ENCODE results near the gene BRS3. TPM values are rescaled to one million over a fixed set of nuclear protein-coding genes. Genes with fewer than 3 reads are reported as not detected.

BRS3 gene
- total and polyA plus RNA-seq, 3 experiments from 2014 or later, result not detected

DNA sequence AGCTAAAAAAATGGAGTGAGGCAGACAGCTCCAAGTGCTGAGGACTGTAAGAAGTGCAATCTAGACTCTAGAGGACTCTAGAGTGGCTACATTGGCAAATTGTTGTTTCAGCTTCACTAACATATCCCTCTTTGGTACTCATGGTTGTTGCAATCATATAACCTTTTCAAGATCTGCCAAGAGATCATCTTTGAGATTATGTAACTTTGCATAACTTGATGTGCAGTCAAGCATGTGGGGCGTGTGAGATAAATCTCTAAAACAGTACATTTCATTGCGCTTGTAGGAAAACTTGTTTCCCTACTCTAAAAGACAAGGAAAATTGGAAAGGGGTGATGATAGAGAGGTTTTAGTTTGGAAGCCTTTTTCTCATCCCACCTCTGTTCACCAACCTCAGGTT is 11.2 kb upstream of the BRS3 start:
- peaks cover 0 to 14% of the 10 kb centered on the region in 2 donors for H3K27me3 Mint-ChIP-seq

DNA sequence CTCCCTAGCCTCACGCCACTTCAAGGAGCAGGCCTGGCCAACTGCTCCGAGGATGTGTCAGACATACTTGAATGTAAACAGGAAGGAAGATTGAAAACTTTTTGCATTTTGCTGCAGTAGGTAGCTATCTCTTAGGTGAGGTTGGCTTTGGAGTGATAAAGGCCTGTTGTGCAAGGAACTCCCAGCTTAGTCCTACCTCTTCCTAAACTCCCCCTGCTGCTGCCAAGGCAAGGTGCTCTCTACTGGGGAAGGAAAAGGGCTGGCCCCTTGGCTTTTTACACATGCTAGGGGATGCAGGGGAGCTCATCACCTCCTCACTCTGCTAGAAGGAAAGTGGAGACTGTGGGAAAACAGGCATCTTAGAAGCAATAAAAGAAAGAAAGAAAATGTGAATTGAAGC is 10.7 kb upstream of the BRS3 start:
- POLR2A ChIA-PET, result no interaction called here
- Mint-ChIP-seq H3K4me1 (no peaks in the 10 kb centered on the region), H3K4me3 (no peak overlapping the region), H3K27ac (no peak overlapping the region), H3K9me3 (peaks cover 0 to 2% (median 0%) of the 10 kb centered on the region in 5 donors), H3K36me3 (no peaks in the 10 kb centered on the region), H3K27me3 (peaks cover 0 to 13% of the 10 kb centered on the region in 2 donors)
- no peaks in the 10 kb centered on the region for H3K36me3 ChIP-seq (ENCODE audit: insufficient read depth, low read length)
- H3K27me3 ChIP-seq (ENCODE audit: insufficient read depth, low read length, poor library complexity, severe bottlenecking), result no peaks in the 10 kb centered on the region
- no peaks in the 10 kb centered on the region for H3K9me3 ChIP-seq (ENCODE audit: low read length)
- no peaks in the 10 kb centered on the region for H3K4me1 ChIP-seq (ENCODE audit: insufficient read depth, low read length)
- CTCF ChIA-PET, result no interaction called here
- H3K4me3 ChIP-seq (ENCODE audit: low read length), result no peak overlapping the region
- H3K27ac ChIP-seq (ENCODE audit: low read depth, low read length), result no peak overlapping the region
- no peak for DNase-seq

More for the DNA sequence above, 11.2 kb upstream of the BRS3 start:
- DNase-seq, result no peak
- ChIA-PET CTCF (no interaction called here), POLR2A (no interaction called here)
- Mint-ChIP-seq H3K27ac (no peak overlapping the region), H3K4me1 (no peaks in the 10 kb centered on the region), H3K9me3 (peaks cover 0 to 2% (median 0%) of the 10 kb centered on the region in 5 donors), H3K36me3 (no peaks in the 10 kb centered on the region), H3K4me3 (no peak overlapping the region)
- Histone ChIP-seq H3K9me3 (ENCODE audit: low read length) (no peaks in the 10 kb centered on the region), H3K36me3 (ENCODE audit: insufficient read depth, low read length) (no peaks in the 10 kb centered on the region), H3K4me3 (ENCODE audit: low read length) (no peak overlapping the region), H3K27ac (ENCODE audit: low read depth, low read length) (no peak overlapping the region), H3K4me1 (ENCODE audit: insufficient read depth, low read length) (no peaks in the 10 kb centered on the region), H3K27me3 (ENCODE audit: insufficient read depth, low read length, poor library complexity, severe bottlenecking) (no peaks in the 10 kb centered on the region)

DNA sequence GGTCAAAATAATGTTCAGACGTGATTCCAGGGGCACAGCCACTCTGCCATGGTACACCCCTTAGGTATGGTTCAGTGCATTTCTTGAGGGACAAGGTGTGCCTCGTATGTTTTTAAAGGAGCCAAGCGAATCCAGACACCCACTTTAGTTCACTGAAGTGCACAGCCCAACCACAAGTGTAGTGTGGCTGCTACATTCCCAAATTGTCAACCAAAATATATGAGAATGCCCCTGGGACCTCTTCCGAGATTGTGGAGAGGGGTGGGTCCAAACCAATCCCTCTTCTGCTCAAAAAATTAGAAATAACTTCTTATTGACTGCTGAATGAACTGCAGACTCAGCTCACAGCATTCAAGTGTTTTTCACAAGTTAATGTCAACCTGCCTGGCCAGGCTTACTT is 7.4 kb upstream of the BRS3 start:
- ChIA-PET CTCF (no interaction called here), POLR2A (no interaction called here)
- Histone ChIP-seq H3K9me3 (ENCODE audit: low read length) (no peaks in the 10 kb centered on the region), H3K4me1 (ENCODE audit: insufficient read depth, low read length) (no peaks in the 10 kb centered on the region), H3K4me3 (ENCODE audit: low read length) (no peak overlapping the region), H3K27me3 (ENCODE audit: insufficient read depth, low read length, poor library complexity, severe bottlenecking) (no peaks in the 10 kb centered on the region), H3K36me3 (ENCODE audit: insufficient read depth, low read length) (no peaks in the 10 kb centered on the region), H3K27ac (ENCODE audit: low read depth, low read length) (no peak overlapping the region)
- Mint-ChIP-seq H3K36me3 (no peaks in the 10 kb centered on the region), H3K4me3 (no peak overlapping the region), H3K27ac (no peak overlapping the region), H3K9me3 (no peaks in the 10 kb centered on the region), H3K27me3 (peaks cover 10 to 16% of the 10 kb centered on the region in 2 donors), H3K4me1 (no peaks in the 10 kb centered on the region)
- no peak for DNase-seq

DNA sequence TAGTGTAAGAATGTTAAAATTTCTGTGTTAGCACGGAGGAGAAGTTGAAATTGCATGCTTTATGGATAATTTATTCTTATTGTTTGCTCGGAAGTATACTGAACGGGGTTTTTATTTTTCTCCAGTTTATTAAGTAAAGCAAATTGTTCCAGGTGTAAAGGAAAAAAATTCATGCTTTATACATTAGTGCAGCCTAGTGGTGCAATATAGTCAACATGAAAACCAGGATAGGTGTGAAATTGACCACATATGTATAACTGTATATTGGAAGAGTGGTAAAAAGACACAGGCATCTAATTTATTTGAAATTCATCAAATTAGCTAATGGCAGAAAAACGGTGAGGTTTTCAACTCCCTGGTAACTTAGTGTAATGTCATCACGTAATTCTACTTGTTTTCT is 959 bp downstream of the BRS3 start:
- Histone ChIP-seq H3K27ac (ENCODE audit: low read depth, low read length) (no peak overlapping the region), H3K9me3 (ENCODE audit: low read length) (no peaks in the 10 kb centered on the region), H3K36me3 (ENCODE audit: insufficient read depth, low read length) (no peaks in the 10 kb centered on the region), H3K4me1 (ENCODE audit: insufficient read depth, low read length) (no peaks in the 10 kb centered on the region), H3K4me3 (ENCODE audit: low read length) (no peak overlapping the region), H3K27me3 (ENCODE audit: insufficient read depth, low read length, poor library complexity, severe bottlenecking) (no peaks in the 10 kb centered on the region)
- Mint-ChIP-seq H3K4me3 (no peak overlapping the region), H3K4me1 (no peaks in the 10 kb centered on the region), H3K36me3 (no peaks in the 10 kb centered on the region), H3K9me3 (no peaks in the 10 kb centered on the region), H3K27me3 (peaks cover 28 to 64% of the 10 kb centered on the region in 2 donors), H3K27ac (no peak overlapping the region)
- DNase-seq, result no peak
- ChIA-PET POLR2A (no interaction called here), CTCF (no interaction called here)

DNA sequence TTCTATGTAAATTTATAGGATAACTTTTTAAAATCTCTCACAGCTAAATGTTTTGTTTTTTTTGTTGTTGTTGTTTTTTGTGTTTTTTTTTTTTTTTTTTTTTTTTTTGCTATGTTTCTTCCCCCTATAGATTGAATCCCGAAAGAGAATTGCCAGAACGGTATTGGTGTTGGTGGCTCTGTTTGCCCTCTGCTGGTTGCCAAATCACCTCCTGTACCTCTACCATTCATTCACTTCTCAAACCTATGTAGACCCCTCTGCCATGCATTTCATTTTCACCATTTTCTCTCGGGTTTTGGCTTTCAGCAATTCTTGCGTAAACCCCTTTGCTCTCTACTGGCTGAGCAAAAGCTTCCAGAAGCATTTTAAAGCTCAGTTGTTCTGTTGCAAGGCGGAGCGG is 4.1 kb downstream of the BRS3 start:
- Histone ChIP-seq H3K36me3 (ENCODE audit: insufficient read depth, low read length) (no peaks in the 10 kb centered on the region), H3K27ac (ENCODE audit: low read depth, low read length) (no peak overlapping the region), H3K9me3 (ENCODE audit: low read length) (no peaks in the 10 kb centered on the region), H3K4me3 (ENCODE audit: low read length) (no peak overlapping the region), H3K27me3 (ENCODE audit: insufficient read depth, low read length, poor library complexity, severe bottlenecking) (no peaks in the 10 kb centered on the region), H3K4me1 (ENCODE audit: insufficient read depth, low read length) (peaks cover 5% of the 10 kb centered on the region)
- no peak for DNase-seq
- H3K27ac Mint-ChIP-seq, result no peak overlapping the region
- CTCF ChIA-PET, result no interaction called here
- H3K9me3 Mint-ChIP-seq, result no peaks in the 10 kb centered on the region
- peaks cover 21 to 44% of the 10 kb centered on the region in 2 donors for H3K27me3 Mint-ChIP-seq
- H3K4me3 Mint-ChIP-seq, result no peak overlapping the region
- POLR2A ChIA-PET, result interaction anchor here (0.6 kb wide), 2 partner anchors 16 to 1088 kb away, joined by 4 to 5 read pairs; no protein-coding TSS in a partner anchor
- peaks cover 0 to 2% (median 0%) of the 10 kb centered on the region in 3 donors for H3K36me3 Mint-ChIP-seq
- peaks cover 5 to 6% (median 6%) of the 10 kb centered on the region in 3 donors for H3K4me1 Mint-ChIP-seq

DNA sequence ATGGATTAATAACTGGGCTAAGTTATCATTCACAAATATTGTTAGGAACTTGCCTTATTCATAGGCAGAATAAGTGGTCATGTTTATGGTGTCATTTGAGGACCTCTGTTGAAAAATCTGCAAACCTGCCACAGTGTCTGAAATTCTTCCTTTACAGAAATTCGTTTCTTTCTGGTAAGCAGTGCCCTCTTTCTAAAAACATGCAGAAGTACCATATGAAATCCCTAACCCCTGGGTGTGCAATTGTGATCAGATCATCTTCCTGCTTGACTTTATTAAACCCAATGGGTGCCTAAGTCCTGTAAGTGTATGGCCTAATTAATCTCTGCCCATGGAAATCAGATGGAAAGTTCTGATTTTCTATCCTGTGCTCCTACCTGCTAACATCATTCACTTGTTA is 5.3 kb downstream of the BRS3 start:
- Histone ChIP-seq H3K9me3 (ENCODE audit: low read length) (no peaks in the 10 kb centered on the region), H3K27me3 (ENCODE audit: insufficient read depth, low read length, poor library complexity, severe bottlenecking) (no peaks in the 10 kb centered on the region), H3K4me3 (ENCODE audit: low read length) (no peak overlapping the region), H3K36me3 (ENCODE audit: insufficient read depth, low read length) (no peaks in the 10 kb centered on the region), H3K4me1 (ENCODE audit: insufficient read depth, low read length) (peaks cover 5% of the 10 kb centered on the region), H3K27ac (ENCODE audit: low read depth, low read length) (no peak overlapping the region)
- H3K9me3 Mint-ChIP-seq, result no peaks in the 10 kb centered on the region
- peaks cover 18 to 36% of the 10 kb centered on the region in 2 donors for H3K27me3 Mint-ChIP-seq
- peaks cover 5 to 8% (median 6%) of the 10 kb centered on the region in 3 donors for H3K4me1 Mint-ChIP-seq
- no peak overlapping the region for H3K4me3 Mint-ChIP-seq
- H3K36me3 Mint-ChIP-seq, result peaks cover 0 to 4% (median 0%) of the 10 kb centered on the region in 3 donors
- ChIA-PET CTCF (no interaction called here), POLR2A (no interaction called here)
- DNase-seq, result no peak
- no peak overlapping the region for H3K27ac Mint-ChIP-seq

DNA sequence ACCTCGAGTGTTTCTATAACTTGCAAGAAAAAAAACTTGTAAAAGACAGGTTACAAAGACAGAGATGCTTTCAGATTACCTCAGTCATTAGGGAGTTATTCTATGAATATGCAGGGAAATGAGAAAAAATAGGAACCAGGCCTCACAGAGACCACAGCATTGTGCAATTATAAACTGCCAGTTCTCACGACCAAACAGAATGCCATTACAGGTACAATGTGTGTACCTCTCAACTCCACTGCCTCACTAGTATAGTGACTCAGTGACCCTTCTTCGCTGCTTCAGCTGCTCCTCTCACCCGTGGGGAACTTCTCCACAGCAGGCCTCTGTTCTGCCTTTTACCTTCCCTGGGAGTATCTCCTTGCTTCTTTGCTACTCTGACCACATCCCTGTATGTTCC is 7.3 kb downstream of the BRS3 start:
- H3K27ac Mint-ChIP-seq, result peak overlapping the region in 2 of 8 donors; percentile 21 to 50
- Histone ChIP-seq H3K27me3 (ENCODE audit: insufficient read depth, low read length, poor library complexity, severe bottlenecking) (no peaks in the 10 kb centered on the region), H3K27ac (ENCODE audit: low read depth, low read length) (no peak overlapping the region), H3K4me1 (ENCODE audit: insufficient read depth, low read length) (peaks cover 16% of the 10 kb centered on the region), H3K36me3 (ENCODE audit: insufficient read depth, low read length) (no peaks in the 10 kb centered on the region), H3K9me3 (ENCODE audit: low read length) (no peaks in the 10 kb centered on the region), H3K4me3 (ENCODE audit: low read length) (no peak overlapping the region)
- H3K4me3 Mint-ChIP-seq, result peak overlapping the region in 1 of 7 donors; percentile 43
- POLR2A ChIA-PET, result no interaction called here
- H3K27me3 Mint-ChIP-seq, result peaks cover 17 to 20% of the 10 kb centered on the region in 2 donors
- peaks cover 13 to 25% (median 21%) of the 10 kb centered on the region in 3 donors for H3K4me1 Mint-ChIP-seq
- H3K9me3 Mint-ChIP-seq, result no peaks in the 10 kb centered on the region
- CTCF ChIA-PET, result no interaction called here
- no peak for DNase-seq
- peaks cover 0 to 8% (median 0%) of the 10 kb centered on the region in 3 donors for H3K36me3 Mint-ChIP-seq

DNA sequence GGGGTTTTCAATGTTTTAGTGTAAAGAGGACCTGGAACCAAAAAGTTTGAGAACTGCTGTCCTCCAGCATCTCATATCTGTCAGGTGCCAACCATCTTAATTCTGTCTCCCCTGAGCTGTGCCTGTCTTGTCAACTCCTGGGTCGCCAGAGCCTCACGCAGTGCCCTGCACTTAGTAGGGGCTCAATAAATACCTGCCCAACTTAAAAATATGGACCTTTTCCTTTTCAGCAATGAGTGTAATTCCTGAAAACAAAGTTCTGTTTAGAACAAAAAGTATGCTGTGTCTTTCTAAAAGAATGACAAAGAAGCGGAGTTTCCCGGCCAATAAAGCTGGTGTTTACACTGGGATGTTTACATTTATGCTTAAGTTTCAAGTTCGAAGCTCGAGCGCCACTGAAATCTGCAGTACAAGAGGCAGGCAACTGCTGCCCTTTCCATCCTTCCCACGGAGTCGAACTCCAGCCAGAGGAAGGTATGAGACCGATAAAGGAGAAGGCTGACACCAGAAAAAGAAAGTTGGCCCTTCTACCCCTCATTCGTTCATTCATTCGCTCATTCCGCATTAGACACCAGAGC is 8.5 kb downstream of the BRS3 start:
- H3K27ac ChIP-seq (ENCODE audit: low read depth, low read length), result peak overlapping the region; percentile 77
- POLR2A ChIA-PET, result interaction anchor here (0.6 to 1.5 kb wide), 3 partner anchors 383 to 523 kb away, joined by 3 to 5 read pairs (median 3); partner anchors contain the start of genes MMGT1 and RBMX
- H3K36me3 Mint-ChIP-seq, result peaks cover 0 to 13% (median 0%) of the 10 kb centered on the region in 3 donors
- no peaks in the 10 kb centered on the region for H3K27me3 ChIP-seq (ENCODE audit: insufficient read depth, low read length, poor library complexity, severe bottlenecking)
- no peaks in the 10 kb centered on the region for H3K36me3 ChIP-seq (ENCODE audit: insufficient read depth, low read length)
- H3K9me3 ChIP-seq (ENCODE audit: low read length), result no peaks in the 10 kb centered on the region
- CTCF ChIA-PET, result no interaction called here
- H3K27me3 Mint-ChIP-seq, result peaks cover 9 to 14% of the 10 kb centered on the region in 2 donors
- H3K4me1 Mint-ChIP-seq, result peaks cover 13 to 25% (median 21%) of the 10 kb centered on the region in 3 donors
- peak overlapping the region; percentile 92 to 99 (median 98) for H3K27ac Mint-ChIP-seq
- peak overlapping the region; percentile 78 for H3K4me3 ChIP-seq (ENCODE audit: low read length)
- H3K9me3 Mint-ChIP-seq, result no peaks in the 10 kb centered on the region
- DNase-seq, result no peak
- H3K4me1 ChIP-seq (ENCODE audit: insufficient read depth, low read length), result peaks cover 16% of the 10 kb centered on the region
- H3K4me3 Mint-ChIP-seq, result peak overlapping the region; percentile 87 to 93 (median 90)

Measured in CD8-positive, alpha-beta memory T cell (primary cell).